Esophagus (tissue), 2 donors: ENCODE data around the gene FER. TPM values are rescaled to one million over a fixed set of nuclear protein-coding genes. Genes with fewer than 3 reads are reported as not detected.
"Not testable (repeated sequence)": the region's sequence is repeated elsewhere in the genome, so short reads cannot be mapped to it uniquely, and the experiment has no call there.

ENCODE experiments used
- H3K27ac ChIP-seq, 2 donors: one replicate each; pipeline ENCODE4 v1.5.1; 2013; ENCODE audit warnings: low read depth in 2 of 2, mild to moderate bottlenecking in 2 of 2, inconsistent platforms in 1 of 2, low read length in 1 of 2, moderate library complexity in 1 of 2
- H3K27me3 ChIP-seq, 2 donors: one replicate each; pipeline ENCODE4 v1.6.1; 2013; ENCODE audit warnings: low read length in 2 of 2, control low read depth in 1 of 2, mild to moderate bottlenecking in 1 of 2; ENCODE audit not compliant: insufficient read depth in 2 of 2, control insufficient read depth in 1 of 2
- H3K36me3 ChIP-seq, 2 donors: one replicate each; pipeline ENCODE4 v1.6.1; 2013; ENCODE audit warnings: low read length in 1 of 2; ENCODE audit not compliant: control insufficient read depth in 2 of 2, insufficient read depth in 2 of 2
- H3K4me1 ChIP-seq, 2 donors: one replicate each; pipeline ENCODE4 v1.6.1; 2013; ENCODE audit warnings: low read length in 1 of 2; ENCODE audit not compliant: control insufficient read depth in 2 of 2, insufficient read depth in 2 of 2
- H3K4me3 ChIP-seq, 2 donors: one replicate each; pipeline ENCODE4 v1.5.1; 2013; ENCODE audit warnings: low read length in 2 of 2, mild to moderate bottlenecking in 2 of 2, low read depth in 1 of 2, moderate library complexity in 1 of 2
- H3K9me3 ChIP-seq, 2 donors: one replicate each; pipeline ENCODE4 v1.6.1; 2013; ENCODE audit warnings: mild to moderate bottlenecking in 2 of 2, low read depth in 1 of 2, low read length in 1 of 2, moderate library complexity in 1 of 2; ENCODE audit not compliant: control insufficient read depth in 2 of 2, insufficient read depth in 1 of 2
- WGBS, 2 donors: extraction: QIAGEN DNeasy Blood & Tissue Kit; methylation state at CpG; one replicate each; pipeline ENCODE4 v1.1.7; 2013; 5-methylcytosine and 5-hydroxymethylcytosine counted together
- polyA plus RNA-seq, 2 donors: library from polyadenylated mRNA; stranded (reverse); fragments of 200-250 nt; gene quantifications; one replicate each; pipeline ENCODE4 v1.2.3, GENCODE V29; 2013
- donor health status: healthy with polysubstance abuse.
- donor health status: Bipolar disorder and iron deficiency.

The FER gene
- polyA plus RNA-seq, 2 donors: 3.2 to 5.1 TPM

DNA sequence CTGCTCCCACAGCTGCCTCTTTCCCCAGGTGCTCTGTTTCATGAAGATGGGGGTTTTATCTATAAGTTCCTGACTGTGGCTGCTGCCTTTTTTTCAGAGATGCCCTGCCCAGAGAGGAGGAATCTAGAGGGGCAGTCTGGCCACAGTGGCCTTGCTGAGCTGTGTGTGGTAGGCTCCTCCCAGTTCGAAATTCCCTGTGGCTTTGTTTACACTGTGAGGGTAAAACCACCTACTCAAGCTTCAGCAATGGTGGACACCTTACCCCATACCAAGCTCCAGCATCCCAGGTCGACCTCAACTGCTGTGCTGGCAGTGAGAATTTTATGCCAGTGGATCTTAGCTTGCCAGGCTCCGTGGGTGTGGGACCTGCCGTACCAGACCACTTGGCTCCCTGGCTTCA, 250.0 kb downstream of the FER start:
- 91 to 96% methylated on average over 4 of the region's 4 CpGs for WGBS, 2 donors
- Histone ChIP-seq H3K36me3 (no peaks in the 10 kb centered on the region), H3K4me3 (no peak overlapping the region)

DNA sequence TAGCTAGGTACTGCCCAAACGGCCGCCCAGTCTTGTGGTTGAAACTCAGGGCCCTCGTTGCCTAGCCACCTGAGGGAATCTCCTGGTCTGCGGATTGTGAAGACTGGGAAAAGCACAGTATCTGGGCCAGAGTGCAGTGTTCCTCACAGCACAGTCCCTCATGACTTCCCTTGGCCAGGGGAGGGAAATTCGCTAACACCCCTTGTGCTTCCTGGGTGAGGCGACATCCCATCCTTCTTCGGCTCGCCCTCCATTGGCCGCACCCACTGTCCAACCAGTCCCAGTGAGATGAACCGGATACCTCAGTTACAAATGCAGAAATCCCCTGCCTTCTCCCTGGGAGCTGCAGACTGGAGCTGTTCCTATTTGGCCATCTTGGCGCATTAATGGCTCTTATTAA, 250.5 kb downstream of the FER start:
- H3K4me3 ChIP-seq: no peak overlapping the region
- no peaks in the 10 kb centered on the region for H3K36me3 ChIP-seq
- H3K4me1 ChIP-seq: no peaks in the 10 kb centered on the region
- H3K27ac ChIP-seq: no peak overlapping the region
- H3K9me3 ChIP-seq: no peaks in the 10 kb centered on the region
- no peaks in the 10 kb centered on the region for H3K27me3 ChIP-seq
- 97% methylated on average over 10 to 11 of the region's 11 CpGs for WGBS, 2 donors

More for the DNA sequence above, 250.0 kb downstream of the FER start:
- no peaks in the 10 kb centered on the region for H3K27me3 ChIP-seq
- H3K27ac ChIP-seq: no peak overlapping the region
- no peaks in the 10 kb centered on the region for H3K4me1 ChIP-seq
- H3K9me3 ChIP-seq: no peaks in the 10 kb centered on the region

DNA sequence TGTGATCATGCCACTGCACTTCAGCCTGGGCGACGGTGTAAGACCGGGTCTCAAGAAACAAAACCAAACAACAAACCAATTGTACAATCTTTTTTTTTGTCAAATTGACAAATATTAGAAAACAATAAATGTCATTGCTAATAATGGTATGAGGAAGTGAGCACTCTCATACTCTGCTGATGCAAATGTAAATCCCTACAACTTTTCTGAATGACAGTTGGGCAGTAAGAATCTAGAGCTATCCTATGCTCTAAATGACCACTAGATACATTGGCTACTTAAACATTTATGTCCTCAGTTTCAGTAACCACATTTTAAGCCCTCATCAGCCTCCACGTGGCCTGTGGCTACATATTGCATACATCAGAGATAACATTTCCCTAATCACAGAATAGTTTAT, 256.2 kb downstream of the FER start:
- H3K27me3 ChIP-seq: no peaks in the 10 kb centered on the region
- 83 to 93% methylated on average over 4 of the region's 4 CpGs for WGBS, 2 donors
- no peaks in the 10 kb centered on the region for H3K36me3 ChIP-seq
- no peaks in the 10 kb centered on the region for H3K9me3 ChIP-seq
- H3K4me3 ChIP-seq: no peak overlapping the region
- H3K27ac ChIP-seq: no peak overlapping the region
- H3K4me1 ChIP-seq: no peaks in the 10 kb centered on the region

DNA sequence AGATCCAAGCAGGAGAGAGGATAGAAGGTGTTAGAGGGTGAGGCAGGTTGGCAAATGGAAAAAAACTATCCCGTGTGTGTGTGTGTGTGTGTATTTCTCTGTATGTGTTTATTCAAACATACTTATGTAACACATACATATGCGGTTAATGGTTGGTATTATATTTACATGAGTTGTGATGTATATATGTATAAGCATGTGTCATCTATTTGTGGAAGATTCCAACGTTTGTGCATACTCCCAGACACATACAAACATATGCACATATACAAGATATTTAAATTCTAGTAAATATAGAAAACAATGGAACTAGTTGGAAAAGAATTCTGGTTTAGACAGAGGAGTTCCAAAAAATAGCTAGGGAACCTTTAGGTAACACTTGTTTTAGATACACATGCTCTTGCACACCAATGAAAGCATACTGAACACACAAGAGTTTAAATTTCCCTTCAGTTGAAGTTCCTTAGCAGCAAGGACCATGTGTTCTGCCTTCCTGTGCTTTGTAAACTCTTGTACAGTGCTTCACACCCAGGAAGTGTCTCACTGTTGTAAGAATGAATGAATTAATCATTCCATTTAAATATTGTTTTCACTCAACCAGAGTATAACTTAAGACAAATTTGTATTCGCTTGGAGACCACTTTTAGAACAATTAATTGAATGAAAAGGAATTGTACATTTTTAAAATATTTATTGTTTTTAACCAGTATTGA, 257.8 kb downstream of the FER start:
- H3K27ac ChIP-seq: no peak overlapping the region
- no peaks in the 10 kb centered on the region for H3K9me3 ChIP-seq
- no peak overlapping the region for H3K4me3 ChIP-seq
- H3K27me3 ChIP-seq: no peaks in the 10 kb centered on the region
- WGBS, 2 donors: 78 to 79% methylated on average over 4 of the region's 4 CpGs
- H3K4me1 ChIP-seq: no peaks in the 10 kb centered on the region
- H3K36me3 ChIP-seq: no peaks in the 10 kb centered on the region

DNA sequence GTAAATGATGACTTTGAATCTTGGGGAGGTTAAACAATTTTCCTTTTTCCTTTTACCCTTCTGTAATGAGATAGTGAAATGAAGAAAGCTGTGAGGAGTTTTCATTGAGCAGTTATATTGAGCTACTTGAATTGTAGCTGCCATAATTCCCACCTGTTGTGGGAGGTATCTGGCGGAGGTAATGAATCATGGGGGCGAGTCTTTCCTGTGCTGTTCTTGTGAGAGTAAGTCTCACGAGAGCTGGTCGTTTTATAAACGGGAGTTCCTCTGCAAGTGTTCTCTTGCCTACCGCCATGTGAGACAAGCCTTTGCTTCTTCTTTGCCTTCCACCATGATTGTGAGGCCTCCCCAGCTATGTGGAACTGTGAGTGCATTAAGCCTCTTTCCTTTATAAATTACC, 258.4 kb downstream of the FER start:
- Histone ChIP-seq H3K27ac (no peak overlapping the region), H3K27me3 (no peaks in the 10 kb centered on the region), H3K9me3 (no peaks in the 10 kb centered on the region), H3K36me3 (no peaks in the 10 kb centered on the region), H3K4me3 (no peak overlapping the region), H3K4me1 (no peaks in the 10 kb centered on the region)
- 85 to 86% methylated on average over 6 of the region's 6 CpGs for WGBS, 2 donors

DNA sequence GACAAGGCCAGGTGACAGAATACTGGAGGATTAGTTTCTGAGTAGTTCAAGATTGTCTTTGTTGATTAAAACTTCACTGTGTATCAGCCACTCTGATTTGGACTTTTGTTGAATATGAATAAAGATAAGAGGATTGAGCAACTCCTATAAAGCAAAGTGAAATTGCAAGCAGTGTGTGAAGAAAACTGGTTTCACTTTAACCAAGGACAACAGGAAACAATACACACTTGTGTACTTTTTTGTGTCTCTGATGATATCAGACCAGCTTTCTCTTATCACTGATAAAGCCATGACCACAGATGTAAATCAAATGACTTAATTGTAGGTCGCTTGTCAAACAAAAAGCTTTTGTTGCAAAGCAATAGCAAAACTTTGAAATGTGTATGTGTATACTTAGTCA, 268.6 kb downstream of the FER start:
- WGBS, 2 donors: 50 to 79% methylated on average over 1 of the region's 1 CpG
- H3K4me1 ChIP-seq: no peaks in the 10 kb centered on the region
- H3K27me3 ChIP-seq: no peaks in the 10 kb centered on the region
- no peaks in the 10 kb centered on the region for H3K36me3 ChIP-seq
- H3K27ac ChIP-seq: no peak overlapping the region
- H3K4me3 ChIP-seq: no peak overlapping the region
- no peaks in the 10 kb centered on the region for H3K9me3 ChIP-seq

DNA sequence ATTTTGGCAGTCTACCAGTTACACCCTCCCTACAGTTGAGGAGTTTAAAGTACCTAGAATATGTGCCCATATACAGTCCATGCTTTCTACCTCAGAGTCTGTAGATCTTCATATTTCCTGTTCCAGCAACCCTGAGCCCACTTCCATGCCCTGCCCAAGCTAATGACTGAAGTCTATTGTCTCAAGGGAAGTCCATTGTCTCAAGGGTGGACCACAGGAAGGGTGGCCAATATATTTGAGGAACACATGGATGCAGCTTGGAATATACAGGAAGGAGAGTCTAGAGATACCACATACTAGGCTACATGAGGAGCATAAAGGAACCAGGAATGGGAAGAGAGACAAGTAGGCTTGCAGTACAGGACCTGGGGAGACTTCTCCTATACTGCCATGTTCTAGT, 274.4 kb downstream of the FER start:
- Histone ChIP-seq H3K27ac (no peak overlapping the region), H3K36me3 (peaks cover 0 to 5% of the 10 kb centered on the region in 2 donors), H3K4me1 (no peaks in the 10 kb centered on the region), H3K27me3 (no peaks in the 10 kb centered on the region), H3K4me3 (no peak overlapping the region), H3K9me3 (no peaks in the 10 kb centered on the region)

DNA sequence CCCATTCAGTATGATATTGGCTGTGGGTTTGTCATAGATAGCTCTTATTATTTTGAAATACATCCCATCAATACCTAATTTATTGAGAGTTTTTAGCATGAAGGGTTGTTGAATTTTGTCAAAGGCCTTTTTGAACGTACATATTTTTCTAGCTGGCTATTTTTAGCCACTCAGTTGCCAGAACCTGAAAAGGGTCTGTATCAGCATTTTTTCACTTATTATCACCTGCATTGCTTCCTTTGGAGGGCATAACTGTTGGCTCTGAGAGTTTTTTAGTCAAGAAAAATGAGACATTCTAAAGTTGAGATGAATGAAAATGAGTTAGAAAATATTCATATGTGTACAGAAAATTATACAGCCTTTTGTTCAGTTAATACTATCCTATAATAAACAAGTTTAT, 278.0 kb downstream of the FER start:
- not testable (repeated sequence) for H3K27me3 ChIP-seq, H3K9me3 ChIP-seq, H3K4me1 ChIP-seq, H3K36me3 ChIP-seq, H3K4me3 ChIP-seq, H3K27ac ChIP-seq
- WGBS, 2 donors: 49 to 65% methylated on average over 1 of the region's 1 CpG

DNA sequence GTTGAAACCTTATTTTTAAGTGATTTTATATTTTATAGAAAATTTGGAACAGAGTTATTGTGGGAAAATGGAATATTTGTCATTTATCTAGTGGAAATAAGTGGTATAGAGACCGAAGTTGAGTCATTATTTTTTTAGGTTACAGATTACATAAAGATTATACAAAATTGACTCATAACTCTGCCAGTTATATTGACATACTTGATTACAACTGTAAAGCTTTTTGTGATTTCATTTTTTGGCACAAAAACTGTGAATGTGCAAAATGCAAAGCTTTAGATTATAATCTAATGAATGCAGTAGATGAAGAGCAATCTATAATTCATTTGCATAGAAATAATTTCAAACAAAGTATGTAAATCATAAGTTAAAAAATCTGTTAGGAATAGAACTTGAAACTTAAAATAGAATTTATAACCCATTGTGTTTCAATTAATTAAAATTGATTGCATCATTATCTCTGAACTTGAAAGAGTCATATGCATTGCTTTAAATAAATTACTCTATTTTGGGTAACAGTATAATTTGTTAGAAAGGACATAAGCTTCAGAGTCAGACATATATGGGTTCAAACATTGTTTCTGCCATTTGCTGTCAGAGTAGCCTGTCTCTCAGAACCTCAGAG, 280.4 kb downstream of the FER start:
- no peaks in the 10 kb centered on the region for H3K27me3 ChIP-seq
- no peak overlapping the region for H3K4me3 ChIP-seq
- WGBS, 2 donors: 76 to 86% methylated on average over 1 of the region's 1 CpG
- no peak overlapping the region for H3K27ac ChIP-seq
- no peaks in the 10 kb centered on the region for H3K9me3 ChIP-seq
- no peaks in the 10 kb centered on the region for H3K4me1 ChIP-seq
- H3K36me3 ChIP-seq: peaks cover 0 to 5% of the 10 kb centered on the region in 2 donors
